Amniotic stem cell (primary cell): ENCODE data around the gene OR2F2.

ENCODE experiments used
- DNase-seq: peaks from one replicate; lab custom pipeline; 2025; lab: John Stamatoyannopoulos, UW

OR2F2 gene

GRCh38 chr7:143934526-143935325 lies at the start of gene OR2F2:
OR2F2 (plus strand) TSS chr7:143935233; CDS start chr7:143935233, 0 bp downstream.
- DNase-seq = peak; percentile 59

- no peak for DNase-seq
These were observed 49.1 kb upstream of the OR2F2 start for GRCh38 chr7:143885951-143886350.

DNA sequence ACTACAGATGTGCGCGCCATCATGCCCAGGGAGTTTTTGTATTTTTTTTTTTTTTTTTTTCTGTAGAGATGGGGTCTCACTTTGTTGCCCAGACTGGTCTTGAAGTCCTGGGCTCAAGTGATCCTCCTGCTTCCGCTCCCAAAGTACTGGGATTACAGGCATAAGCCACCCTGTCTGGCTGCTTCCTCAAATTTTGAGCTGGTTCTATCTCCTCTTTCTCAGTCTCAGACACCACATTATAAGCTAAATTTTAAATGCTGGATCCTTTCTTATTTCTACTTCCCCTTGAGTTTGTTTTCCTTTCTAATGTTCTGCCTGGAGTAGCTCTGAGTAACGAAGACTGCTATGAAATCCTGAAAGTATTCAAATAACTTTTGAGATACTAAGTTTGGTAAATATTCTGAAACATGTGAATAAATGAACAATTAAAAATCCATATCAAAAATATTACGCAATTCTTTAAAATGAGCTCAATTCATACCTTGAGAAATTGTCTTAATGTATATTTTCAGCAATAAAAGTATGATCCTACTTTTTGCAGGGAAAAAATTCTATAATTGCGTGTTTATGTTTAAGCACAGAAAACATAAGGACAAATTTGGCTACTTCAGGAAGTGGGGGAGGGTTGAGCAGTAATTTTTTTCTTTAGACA lies 48.1 kb upstream of the OR2F2 start:
- DNase-seq = no peak

GRCh38 chr7:143889068-143889467 lies 46.0 kb upstream of the OR2F2 start:
- DNase-seq = no peak

- no peak for DNase-seq
These were observed 44.5 kb upstream of the OR2F2 start for GRCh38 chr7:143890558-143890957.

GRCh38 chr7:143891457-143891856 lies 43.6 kb upstream of the OR2F2 start:
- no peak for DNase-seq

GRCh38 chr7:143892527-143893300 lies 42.3 kb upstream of the OR2F2 start:
- no peak for DNase-seq

DNA sequence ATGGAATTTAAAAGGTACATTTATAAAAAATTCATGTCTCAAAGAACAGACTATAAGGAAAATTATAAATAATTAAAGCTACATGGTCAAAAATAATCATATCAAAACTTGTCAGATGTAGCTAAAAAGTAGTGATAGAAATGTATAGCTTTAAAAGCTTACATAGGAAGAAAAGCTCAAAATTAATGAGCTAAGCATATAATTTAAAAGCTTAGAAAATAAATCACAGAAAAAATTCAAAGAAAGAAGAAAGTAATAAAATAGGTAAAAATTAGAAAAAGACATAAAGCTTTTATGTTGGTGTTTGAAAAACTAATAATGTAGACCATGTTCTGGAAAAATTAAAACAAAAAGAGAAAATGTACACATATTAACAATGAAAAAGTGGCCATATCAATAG lies 38.4 kb upstream of the OR2F2 start:
- no peak for DNase-seq

- no peak for DNase-seq
These were observed 36.2 kb upstream of the OR2F2 start for GRCh38 chr7:143898810-143899209.

- DNase-seq = no peak
These were observed 34.7 kb upstream of the OR2F2 start for GRCh38 chr7:143900230-143900766.

- DNase-seq = peak; percentile 38
These were observed 33.7 kb upstream of the OR2F2 start for GRCh38 chr7:143901332-143901667.

DNA sequence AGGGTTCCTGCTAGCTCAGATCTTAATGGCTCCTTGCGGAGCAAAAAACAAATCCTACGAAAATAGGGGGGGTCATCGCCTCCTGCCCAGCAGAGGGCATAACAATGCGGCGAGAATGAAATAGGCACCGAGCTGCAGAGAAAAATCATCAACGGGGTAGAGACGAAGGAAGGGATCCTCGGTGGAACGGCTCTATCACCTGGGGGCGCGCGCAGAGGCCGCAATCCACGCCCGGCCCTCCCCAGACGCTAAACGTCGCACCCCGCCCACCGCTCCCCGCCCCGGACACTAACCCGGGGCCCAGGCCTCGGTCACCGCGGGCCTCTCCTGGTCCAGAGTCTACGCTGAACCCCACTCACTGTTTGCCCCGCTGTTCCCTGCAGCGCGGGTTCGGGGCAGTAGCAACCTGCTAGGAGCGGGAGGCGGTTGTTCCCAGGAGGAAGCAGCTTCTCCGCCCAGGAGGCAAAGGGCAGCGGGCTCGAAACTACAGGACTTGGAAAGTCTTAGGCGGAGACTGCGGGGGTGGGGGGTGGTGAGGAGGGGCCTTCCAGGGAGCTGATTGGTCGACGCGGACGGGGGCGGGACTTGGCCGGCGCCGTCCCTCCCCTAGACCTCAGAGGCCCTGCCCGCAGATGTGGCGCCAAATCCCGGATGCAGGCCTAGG lies 33.2 kb upstream of the OR2F2 start, which contains the start of gene TCAF1:
Gene TCAF1 (minus strand): TSS at position 509 of the 664 bp plus-strand sequence. CDS start 25,568 bp downstream, outside the sequence.
- peak; percentile 86 for DNase-seq

- DNase-seq = no peak
These were observed 32.6 kb upstream of the OR2F2 start for GRCh38 chr7:143902332-143902899.

- DNase-seq = no peak
These were observed 29.5 kb upstream of the OR2F2 start for GRCh38 chr7:143905509-143905908.

GRCh38 chr7:143906151-143906550 lies 28.9 kb upstream of the OR2F2 start:
- no peak for DNase-seq

- no peak for DNase-seq
These were observed 28.1 kb upstream of the OR2F2 start for GRCh38 chr7:143906895-143907294.

DNA sequence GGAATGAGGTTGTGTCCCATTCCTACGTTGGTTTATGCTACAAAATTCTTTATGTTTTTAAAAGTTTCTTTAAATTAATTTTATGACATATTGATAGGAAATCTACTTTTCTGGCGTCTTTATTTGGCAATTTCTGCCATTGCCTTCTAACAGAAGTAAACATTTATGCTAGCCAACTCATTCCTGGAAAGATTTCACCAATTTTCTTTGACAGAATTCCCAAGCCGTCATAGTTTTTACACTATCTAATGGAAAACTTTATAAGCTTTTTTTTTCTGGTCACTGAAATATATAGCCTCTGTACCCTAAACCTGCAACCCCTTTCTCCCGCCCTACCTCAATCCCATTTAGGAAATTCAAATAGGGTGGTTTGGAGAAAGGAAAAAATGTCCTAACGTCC lies 26.9 kb upstream of the OR2F2 start:
- DNase-seq = no peak

DNA sequence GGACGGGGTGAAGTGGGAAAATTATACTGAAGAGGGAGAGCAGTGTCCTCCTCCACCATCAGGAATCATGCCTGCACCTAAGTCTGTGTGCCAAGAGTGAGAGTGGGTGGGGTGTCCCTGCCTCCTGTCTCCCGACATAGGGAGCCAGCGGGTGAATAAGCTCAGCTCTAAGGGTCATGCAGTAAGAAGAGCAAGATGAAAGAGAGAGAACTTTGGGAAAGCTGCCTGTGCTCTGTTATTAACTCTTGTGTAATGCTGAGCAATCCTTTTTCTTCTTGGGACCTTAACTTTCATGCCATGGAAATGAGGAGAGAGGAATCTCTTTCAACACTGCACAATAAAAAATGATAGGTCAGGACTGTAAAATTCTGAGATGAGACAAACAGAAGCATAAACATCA lies 25.2 kb upstream of the OR2F2 start:
- DNase-seq = no peak

DNA sequence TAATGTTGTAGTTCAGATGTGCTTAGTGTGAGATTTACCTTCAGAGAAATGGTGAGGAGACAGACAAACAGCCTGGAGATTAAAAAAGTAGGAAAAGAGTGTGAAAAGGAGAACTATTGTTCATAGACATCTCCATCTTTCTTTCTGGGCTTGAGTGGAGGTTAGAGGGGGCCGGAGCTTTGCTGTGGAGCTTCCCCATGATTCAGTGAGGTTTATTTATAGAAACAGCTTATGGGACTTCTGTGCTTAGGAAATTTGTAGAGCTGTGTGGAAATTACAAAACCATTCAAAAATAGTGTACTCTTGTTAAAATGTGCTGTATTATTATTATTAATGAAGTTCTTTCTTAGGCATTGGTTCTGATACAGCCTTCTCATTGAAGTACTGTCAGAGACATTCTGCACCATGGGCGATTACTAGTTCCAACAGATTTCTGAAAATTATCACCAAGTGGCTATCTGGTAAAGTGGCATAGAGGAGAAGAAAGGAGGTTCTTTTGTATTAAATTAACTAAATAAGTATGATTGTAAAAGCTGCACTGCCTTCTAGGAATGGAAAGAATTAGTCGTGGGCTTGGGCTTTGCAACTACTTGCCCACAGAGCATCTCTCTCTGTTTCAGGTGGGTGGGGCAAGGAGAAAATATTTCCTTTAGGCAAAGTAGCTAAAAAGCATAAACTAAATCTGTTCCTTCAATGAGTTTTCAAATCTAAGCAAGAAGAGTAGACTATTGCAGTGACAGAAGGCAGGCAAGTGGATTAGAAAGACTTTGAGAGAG lies 24.4 kb upstream of the OR2F2 start:
- no peak for DNase-seq

- no peak for DNase-seq
These were observed 21.0 kb upstream of the OR2F2 start for GRCh38 chr7:143913945-143914615.
